CD4-positive, alpha-beta T cell (primary cell): ENCODE data around the gene MCF2L2. TPM values are rescaled to one million over a fixed set of nuclear protein-coding genes. Genes with fewer than 3 reads are reported as not detected.

Experiments
- ATAC-seq: fragments of 200-7000 bp; cut with Tn5 transposase; one replicate; pipeline ENCODE4 v1.10.0; 2022; ENCODE audit warnings: mild to moderate bottlenecking; ENCODE audit not compliant: poor library complexity
- CTCF ChIA-PET: fragments of 350-600 bp; sonication (Branson Sonifier 250); formaldehyde crosslinking; loops from one replicate; lab custom pipeline; 2021; ENCODE audit warnings: antibody characterized with exemption, inconsistent platforms; lab: Charles Lee
- POLR2A ChIA-PET: fragments of 350-600 bp; sonication (Branson Sonifier 250); formaldehyde crosslinking; loops from one replicate; lab custom pipeline; 2021; ENCODE audit warnings: antibody characterized with exemption, inconsistent platforms; lab: Charles Lee
- DNase-seq, 14 experiments: peaks; one replicate each; pipeline ENCODE4 v3.0.0-alpha.2; 2013 to 2020; ENCODE audit warnings: mixed read lengths in 2 of 14
- H3K27ac ChIP-seq, 2 donors: one replicate each; pipeline versions ENCODE4 v1.5.1 to v1.7.0; 2013; ENCODE audit warnings: low read length in 2 of 2, low read depth in 1 of 2, mild to moderate bottlenecking in 1 of 2
- H3K27me3 ChIP-seq, 2 experiments: 1 replicate in 1 of 2; 2 replicates in 1 of 2; pipeline versions ENCODE4 v1.6.1 to v1.7.0; 2013; ENCODE audit warnings: low read length in 2 of 2, control low read depth in 1 of 2, mild to moderate bottlenecking in 1 of 2, moderate library complexity in 1 of 2; ENCODE audit not compliant: insufficient read depth in 2 of 2, control insufficient read depth in 1 of 2
- H3K36me3 ChIP-seq: one replicate; pipeline ENCODE4 v1.6.1; 2013; ENCODE audit warnings: low read length, control low read depth; ENCODE audit not compliant: insufficient read depth
- H3K4me1 ChIP-seq: one replicate; pipeline ENCODE4 v1.6.1; 2013; ENCODE audit warnings: low read length, control low read depth; ENCODE audit not compliant: insufficient read depth
- H3K4me3 ChIP-seq: one replicate; pipeline ENCODE4 v1.5.1; 2013; ENCODE audit warnings: mild to moderate bottlenecking, low read length, moderate library complexity
- H3K9me3 ChIP-seq, 2 experiments: 1 replicate in 1 of 2; 2 replicates in 1 of 2; pipeline versions ENCODE4 v1.6.1 to v1.7.0; 2013; ENCODE audit warnings: low read length in 2 of 2, mild to moderate bottlenecking in 2 of 2, control low read depth in 1 of 2, moderate library complexity in 1 of 2; ENCODE audit not compliant: control insufficient read depth in 1 of 2, insufficient read depth in 1 of 2
- H3K27ac Mint-ChIP-seq: one replicate; pipeline ENCODE4 v1.8.0; 2020; ENCODE audit warnings: mixed read lengths
- H3K27me3 Mint-ChIP-seq: one replicate; pipeline ENCODE4 v1.8.0; 2021; ENCODE audit warnings: mixed read lengths
- H3K36me3 Mint-ChIP-seq: one replicate; pipeline ENCODE4 v1.8.0; 2021; ENCODE audit warnings: low read depth, mixed read lengths
- H3K4me1 Mint-ChIP-seq: one replicate; pipeline ENCODE4 v1.8.0; 2021; ENCODE audit warnings: low read depth, mixed read lengths
- H3K4me3 Mint-ChIP-seq: one replicate; pipeline ENCODE4 v1.8.0; 2020; ENCODE audit warnings: mild to moderate bottlenecking, mixed read lengths
- H3K9me3 Mint-ChIP-seq: one replicate; pipeline ENCODE4 v1.8.0; 2020; ENCODE audit warnings: mixed read lengths
- intact Hi-C, 2 experiments: fragments of 100-400 bp; cut with DNase I in 1 of 2; cut with micrococcal nuclease in 1 of 2; formaldehyde crosslinking; loops; one replicate each; pipeline versions ENCODE4 v1.15.1 to v1.9.0; 2023 to 2025; cut with DNase I, micrococcal nuclease
- total RNA-seq, 174 experiments: library from RNA in 2 of 174; stranded (reverse) in 2 of 174; gene quantifications; one replicate each; pipeline ENCODE4 v1.2.3 and lab custom pipeline; 2021 to 2026
- TF ChIP-seq, protein P1 (sequence below): fragments of 200-600 bp; IDR thresholded peaks from one replicate; pipeline ENCODE4 v1.8.0; 2022; ENCODE audit warnings: antibody characterized with exemption, mild to moderate bottlenecking

MCF2L2 gene
- total RNA-seq, 2 experiments from 2014 or later, result 3.8 to 4.1 TPM

GRCh38 chr3:183434503-183434902, 6.1 kb upstream of the MCF2L2 start:
- Histone ChIP-seq H3K4me1 (peaks cover 6% of the 10 kb centered on the region), H3K9me3 (no peaks in the 10 kb centered on the region), H3K4me3 (no peak overlapping the region), H3K36me3 (no peaks in the 10 kb centered on the region), H3K27me3 (peaks cover 0 to 2% of the 10 kb centered on the region in 2 experiments), H3K27ac (no peak overlapping the region)
- DNase-seq (no peak), ATAC-seq (no peak)
- TF ChIP-seq, protein P1, sequence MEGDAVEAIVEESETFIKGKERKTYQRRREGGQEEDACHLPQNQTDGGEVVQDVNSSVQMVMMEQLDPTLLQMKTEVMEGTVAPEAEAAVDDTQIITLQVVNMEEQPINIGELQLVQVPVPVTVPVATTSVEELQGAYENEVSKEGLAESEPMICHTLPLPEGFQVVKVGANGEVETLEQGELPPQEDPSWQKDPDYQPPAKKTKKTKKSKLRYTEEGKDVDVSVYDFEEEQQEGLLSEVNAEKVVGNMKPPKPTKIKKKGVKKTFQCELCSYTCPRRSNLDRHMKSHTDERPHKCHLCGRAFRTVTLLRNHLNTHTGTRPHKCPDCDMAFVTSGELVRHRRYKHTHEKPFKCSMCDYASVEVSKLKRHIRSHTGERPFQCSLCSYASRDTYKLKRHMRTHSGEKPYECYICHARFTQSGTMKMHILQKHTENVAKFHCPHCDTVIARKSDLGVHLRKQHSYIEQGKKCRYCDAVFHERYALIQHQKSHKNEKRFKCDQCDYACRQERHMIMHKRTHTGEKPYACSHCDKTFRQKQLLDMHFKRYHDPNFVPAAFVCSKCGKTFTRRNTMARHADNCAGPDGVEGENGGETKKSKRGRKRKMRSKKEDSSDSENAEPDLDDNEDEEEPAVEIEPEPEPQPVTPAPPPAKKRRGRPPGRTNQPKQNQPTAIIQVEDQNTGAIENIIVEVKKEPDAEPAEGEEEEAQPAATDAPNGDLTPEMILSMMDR, result no peak
- peaks cover 10% of the 10 kb centered on the region for H3K4me1 Mint-ChIP-seq
- no peak overlapping the region for H3K4me3 Mint-ChIP-seq
- H3K9me3 Mint-ChIP-seq, result peaks cover 1% of the 10 kb centered on the region
- intact Hi-C loops, result no loop called here
- ChIA-PET CTCF (interaction anchor here (1.3 kb wide), 1 partner anchor 333 kb away, joined by 3 read pairs; no protein-coding TSS in a partner anchor), POLR2A (no interaction called here)
- peaks cover 4% of the 10 kb centered on the region for H3K27me3 Mint-ChIP-seq
- H3K36me3 Mint-ChIP-seq, result no peaks in the 10 kb centered on the region
- no peak overlapping the region for H3K27ac Mint-ChIP-seq

GRCh38 chr3:183430325-183430957, 2.0 kb upstream of the MCF2L2 start:
- H3K36me3 Mint-ChIP-seq, result no peaks in the 10 kb centered on the region
- Histone ChIP-seq H3K4me3 (no peak overlapping the region), H3K36me3 (no peaks in the 10 kb centered on the region), H3K27ac (no peak overlapping the region), H3K9me3 (no peaks in the 10 kb centered on the region), H3K27me3 (peaks cover 0 to 2% of the 10 kb centered on the region in 2 experiments), H3K4me1 (peaks cover 19% of the 10 kb centered on the region)
- DNase-seq (peak in 3 of 14 experiments; percentile 14 to 30 (median 20)), ATAC-seq (no peak)
- TF ChIP-seq, protein P1, result no peak
- no peak overlapping the region for H3K27ac Mint-ChIP-seq
- intact Hi-C loops, result no loop called here
- H3K4me1 Mint-ChIP-seq, result peaks cover 22% of the 10 kb centered on the region
- H3K9me3 Mint-ChIP-seq, result no peaks in the 10 kb centered on the region
- ChIA-PET POLR2A (interaction anchor here (0.5 to 0.8 kb wide), 2 partner anchors 303 to 386 kb away, joined by 3 read pairs; no protein-coding TSS in a partner anchor), CTCF (interaction anchor here (0.7 kb wide), 1 partner anchor 215 kb away, joined by 3 read pairs; no protein-coding TSS in a partner anchor)
- peak overlapping the region; percentile 70 for H3K4me3 Mint-ChIP-seq
- peaks cover 4% of the 10 kb centered on the region for H3K27me3 Mint-ChIP-seq

GRCh38 chr3:183427876-183428446, 458 bp downstream of the MCF2L2 start:
- ChIA-PET CTCF (interaction anchor here (0.9 to 1.3 kb wide), 2 partner anchors 20 to 457 kb away, joined by 3 read pairs; partner anchors contain the start of gene PARL), POLR2A (interaction anchor here (0.7 to 2.1 kb wide), 6 partner anchors 20 to 270 kb away, joined by 3 to 8 read pairs (median 6); partner anchors contain the start of genes KLHL24 and YEATS2)

More at GRCh38 chr3:183427876-183428446, 458 bp downstream of the MCF2L2 start:
- Histone ChIP-seq H3K9me3 (no peaks in the 10 kb centered on the region), H3K4me1 (peaks cover 19% of the 10 kb centered on the region), H3K27ac (no peak overlapping the region), H3K36me3 (no peaks in the 10 kb centered on the region), H3K27me3 (peaks cover 0 to 2% of the 10 kb centered on the region in 2 experiments), H3K4me3 (peak overlapping the region; percentile 82)
- H3K9me3 Mint-ChIP-seq, result no peaks in the 10 kb centered on the region
- TF ChIP-seq, protein P1, result no peak
- peak overlapping the region; percentile 80 for H3K4me3 Mint-ChIP-seq
- peaks cover 4% of the 10 kb centered on the region for H3K27me3 Mint-ChIP-seq
- no peak overlapping the region for H3K27ac Mint-ChIP-seq
- H3K36me3 Mint-ChIP-seq, result no peaks in the 10 kb centered on the region
- ATAC-seq, result peak; percentile 30
- peaks cover 21% of the 10 kb centered on the region for H3K4me1 Mint-ChIP-seq
- DNase-seq, result peak in 8 of 14 experiments; percentile 3 to 56 (median 34)
- intact Hi-C loops, result no loop called here
